Testis (tissue), 2 donors: ENCODE data around the gene GPR15LG.

Experiments used
- POLR2A ChIP-seq: fragments of 450-650 bp; IDR thresholded peaks from one replicate; pipeline ENCODE4 v1.6.1; 2017; ENCODE audit warnings: antibody characterized with exemption, mild to moderate bottlenecking, moderate library complexity
- TF ChIP-seq, protein P1 (sequence below), 3 experiments: fragments of 450-650 bp in 2 of 3; fragments of 200-600 bp in 1 of 3; sonication (generic) in 1 of 3; IDR thresholded peaks; one replicate each; pipeline ENCODE4 v1.5.1; 2016 to 2019; ENCODE audit warnings: antibody characterized with exemption in 3 of 3, mild to moderate bottlenecking in 2 of 3, moderate library complexity in 1 of 3

DNA sequence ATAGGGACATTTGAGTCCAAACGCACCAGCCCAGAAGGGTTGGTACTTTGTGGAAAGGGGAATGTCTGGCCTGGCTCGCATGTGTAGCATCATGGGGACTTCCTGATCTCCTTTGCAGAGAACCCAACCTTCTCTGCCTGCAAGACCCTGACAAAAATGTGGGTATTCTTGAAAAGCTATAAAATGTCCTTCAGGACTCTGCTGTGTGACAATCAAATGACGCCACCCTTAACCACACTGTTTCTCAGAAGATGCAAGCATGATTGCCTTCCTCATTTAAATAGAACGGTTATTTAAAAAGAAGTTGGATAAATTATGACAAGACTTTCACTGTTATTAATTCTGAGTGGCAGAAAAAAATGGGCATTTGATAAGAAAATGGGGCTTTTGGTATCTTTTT, 15.1 kb upstream of the GPR15LG start:
- TF ChIP-seq POLR2A = no peak
- TF ChIP-seq, protein P1, sequence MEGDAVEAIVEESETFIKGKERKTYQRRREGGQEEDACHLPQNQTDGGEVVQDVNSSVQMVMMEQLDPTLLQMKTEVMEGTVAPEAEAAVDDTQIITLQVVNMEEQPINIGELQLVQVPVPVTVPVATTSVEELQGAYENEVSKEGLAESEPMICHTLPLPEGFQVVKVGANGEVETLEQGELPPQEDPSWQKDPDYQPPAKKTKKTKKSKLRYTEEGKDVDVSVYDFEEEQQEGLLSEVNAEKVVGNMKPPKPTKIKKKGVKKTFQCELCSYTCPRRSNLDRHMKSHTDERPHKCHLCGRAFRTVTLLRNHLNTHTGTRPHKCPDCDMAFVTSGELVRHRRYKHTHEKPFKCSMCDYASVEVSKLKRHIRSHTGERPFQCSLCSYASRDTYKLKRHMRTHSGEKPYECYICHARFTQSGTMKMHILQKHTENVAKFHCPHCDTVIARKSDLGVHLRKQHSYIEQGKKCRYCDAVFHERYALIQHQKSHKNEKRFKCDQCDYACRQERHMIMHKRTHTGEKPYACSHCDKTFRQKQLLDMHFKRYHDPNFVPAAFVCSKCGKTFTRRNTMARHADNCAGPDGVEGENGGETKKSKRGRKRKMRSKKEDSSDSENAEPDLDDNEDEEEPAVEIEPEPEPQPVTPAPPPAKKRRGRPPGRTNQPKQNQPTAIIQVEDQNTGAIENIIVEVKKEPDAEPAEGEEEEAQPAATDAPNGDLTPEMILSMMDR (IDR thresholded peaks at IDR 0.05) = no peak
